Mesothelial cell of epicardium (in vitro differentiated cells): ENCODE measurements around the gene NELL1. TPM values are rescaled to one million over a fixed set of nuclear protein-coding genes. Genes with fewer than 3 reads are reported as not detected.

Source experiments
- DNase-seq, 2 experiments: peaks; one replicate each; pipeline ENCODE4 v3.0.0; 2021; ENCODE audit warnings: low spot score in 2 of 2; ENCODE audit not compliant: unreplicated experiment in 2 of 2
- H3K27ac Mint-ChIP-seq: 2 replicates; pipeline ENCODE4 v1.8.0; 2021; ENCODE audit warnings: mixed read lengths
- H3K27me3 Mint-ChIP-seq: 2 replicates; pipeline ENCODE4 v1.8.0; 2021; ENCODE audit warnings: low read depth, mixed read lengths
- H3K36me3 Mint-ChIP-seq: 2 replicates; pipeline ENCODE4 v1.8.0; 2021; ENCODE audit warnings: mixed read lengths
- H3K4me1 Mint-ChIP-seq: 2 replicates; pipeline ENCODE4 v1.8.0; 2021; ENCODE audit warnings: mixed read lengths
- H3K4me3 Mint-ChIP-seq: 2 replicates; pipeline ENCODE4 v1.8.0; 2021; ENCODE audit warnings: mild to moderate bottlenecking, moderate library complexity, mixed read lengths
- H3K9me3 Mint-ChIP-seq: 2 replicates; pipeline ENCODE4 v1.8.0; 2021; ENCODE audit warnings: mixed read lengths
- CTCF ChIP-seq: fragments of 200-600 bp; sonication (generic); IDR thresholded peaks from one replicate; pipeline ENCODE4 v1.5.0; 2021; ENCODE audit warnings: antibody characterized with exemption; ENCODE audit not compliant: unreplicated experiment
- total RNA-seq: library from RNA; stranded (reverse); gene quantifications from 3 replicates; pipeline ENCODE4 v1.2.1, GENCODE V29; 2021

The NELL1 gene
- total RNA-seq, 1 donor from 2014 or later: 1.7 TPM

DNA sequence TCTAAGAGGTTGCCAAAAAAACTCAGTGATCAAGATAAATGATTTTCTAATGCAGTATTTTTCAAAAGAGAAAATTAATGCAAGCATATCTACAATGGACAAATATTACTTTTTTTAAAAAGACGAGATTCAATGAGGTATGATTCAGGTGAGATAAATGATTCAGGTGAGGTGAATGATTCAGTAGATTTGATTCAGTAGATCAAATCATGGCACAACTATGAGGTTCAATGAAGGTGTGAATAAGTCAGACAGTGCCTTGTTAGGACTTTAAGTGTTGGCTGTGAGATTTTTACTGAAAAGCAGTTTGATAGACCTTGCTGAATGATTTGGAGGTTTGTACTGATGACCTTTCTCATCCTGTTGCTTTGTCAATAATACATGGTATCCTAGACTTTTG lies 742.2 kb downstream of the NELL1 start:
- H3K27me3 Mint-ChIP-seq: peaks cover 42% of the 10 kb centered on the region
- no peak overlapping the region for H3K27ac Mint-ChIP-seq
- no peak overlapping the region for H3K4me3 Mint-ChIP-seq
- no peak for DNase-seq
- H3K4me1 Mint-ChIP-seq: no peaks in the 10 kb centered on the region
- H3K36me3 Mint-ChIP-seq: no peaks in the 10 kb centered on the region
- no peak for TF ChIP-seq CTCF
- H3K9me3 Mint-ChIP-seq: no peaks in the 10 kb centered on the region

GRCh38 chr11:21412652-21413383 lies 743.4 kb downstream of the NELL1 start:
- H3K4me1 Mint-ChIP-seq: no peaks in the 10 kb centered on the region
- no peaks in the 10 kb centered on the region for H3K36me3 Mint-ChIP-seq

DNA sequence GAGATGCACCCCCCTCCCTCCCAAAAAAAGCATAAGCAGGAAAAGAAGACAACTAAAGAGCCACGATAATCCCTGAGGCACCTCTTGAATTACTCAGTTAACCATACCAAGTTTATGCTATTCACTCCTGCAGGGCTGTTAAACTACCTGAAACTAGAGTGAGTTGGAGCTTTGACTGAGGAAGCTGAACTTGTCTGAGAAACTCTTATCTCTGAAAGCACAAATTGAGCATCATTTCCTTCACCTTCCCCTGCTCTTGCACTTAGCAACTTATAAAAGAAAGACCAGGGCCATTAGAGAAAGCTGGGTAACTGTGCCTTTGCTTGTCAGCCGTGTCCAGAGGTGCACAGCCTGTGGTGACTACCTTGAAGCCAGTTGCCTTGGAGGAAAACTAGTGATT lies 745.6 kb downstream of the NELL1 start:
- no peak for DNase-seq
- H3K4me1 Mint-ChIP-seq: no peaks in the 10 kb centered on the region
- no peak overlapping the region for H3K27ac Mint-ChIP-seq
- H3K4me3 Mint-ChIP-seq: no peak overlapping the region
- no peaks in the 10 kb centered on the region for H3K36me3 Mint-ChIP-seq
- no peak for TF ChIP-seq CTCF
- no peaks in the 10 kb centered on the region for H3K9me3 Mint-ChIP-seq
- peaks cover 37% of the 10 kb centered on the region for H3K27me3 Mint-ChIP-seq

More at GRCh38 chr11:21412652-21413383, 743.4 kb downstream of the NELL1 start:
- Mint-ChIP-seq H3K27me3 (peaks cover 38% of the 10 kb centered on the region), H3K9me3 (no peaks in the 10 kb centered on the region), H3K27ac (no peak overlapping the region), H3K4me3 (no peak overlapping the region)
- TF ChIP-seq CTCF: no peak
- DNase-seq: no peak

GRCh38 chr11:21415606-21416005 lies 746.2 kb downstream of the NELL1 start:
- TF ChIP-seq CTCF: no peak
- Mint-ChIP-seq H3K27ac (no peak overlapping the region), H3K4me3 (no peak overlapping the region), H3K27me3 (peaks cover 40% of the 10 kb centered on the region), H3K36me3 (no peaks in the 10 kb centered on the region), H3K4me1 (no peaks in the 10 kb centered on the region), H3K9me3 (no peaks in the 10 kb centered on the region)
- no peak for DNase-seq

GRCh38 chr11:21421711-21422329 lies 752.4 kb downstream of the NELL1 start:
- Mint-ChIP-seq H3K9me3 (no peaks in the 10 kb centered on the region), H3K36me3 (no peaks in the 10 kb centered on the region), H3K27me3 (peaks cover 10% of the 10 kb centered on the region), H3K27ac (no peak overlapping the region), H3K4me3 (no peak overlapping the region), H3K4me1 (no peaks in the 10 kb centered on the region)
- DNase-seq: no peak
- TF ChIP-seq CTCF: no peak
